Omental fat pad (tissue), 4 donors: ENCODE data around the gene RNU6-9. TPM values are rescaled to one million over a fixed set of nuclear protein-coding genes. Genes with fewer than 3 reads are reported as not detected.

Source experiments
- ATAC-seq: fragments of 150-250 bp; one replicate; pipeline ENCODE4 v1.9.1; 2016; ENCODE audit warnings: mild to moderate bottlenecking, moderate library complexity; ENCODE audit not compliant: low FRiP score
- DNase-seq: peaks from one replicate; pipeline ENCODE4 v3.0.0-alpha.2; 2019; ENCODE audit warnings: low spot score
- CTCF ChIP-seq, 3 donors: fragments of 450-650 bp; IDR thresholded peaks; one replicate each; pipeline ENCODE4 v1.5.1; 2016 to 2017; ENCODE audit warnings: antibody characterized with exemption in 3 of 3, mild to moderate bottlenecking in 3 of 3, moderate library complexity in 2 of 3
- total RNA-seq, 4 donors: library from RNA; depleted of rRNA; stranded (reverse); fragments of >200 nt; gene quantifications; one replicate each; pipeline ENCODE4 v1.1.0, GENCODE V29; 2016

Gene RNU6-9
- total RNA-seq, 4 donors from 2014 or later, result not detected

- ATAC-seq (peak; percentile 78), DNase-seq (peak; percentile 40)
- no peak for TF ChIP-seq CTCF (IDR thresholded peaks at IDR 0.05)
These were observed 32.4 kb downstream of the RNU6-9 start, which contains the start of gene ARID3A for GRCh38 chr19:925526-926322. Gene ARID3A, plus strand, starts transcription at chr19:926035. Its CDS starts 3,494 bp downstream, at chr19:929529.

GRCh38 chr19:926323-926588 is 33.0 kb downstream of the RNU6-9 start:
- no peak for TF ChIP-seq CTCF (IDR thresholded peaks at IDR 0.05)
- ATAC-seq, result no peak
- no peak for DNase-seq

- ATAC-seq, result no peak
- TF ChIP-seq CTCF (IDR thresholded peaks at IDR 0.05), result no peak
- DNase-seq, result no peak
These were observed 33.5 kb downstream of the RNU6-9 start for GRCh38 chr19:926589-927350.

- no peak for TF ChIP-seq CTCF (IDR thresholded peaks at IDR 0.05)
- no peak for DNase-seq
- ATAC-seq, result no peak
These were observed 34.1 kb downstream of the RNU6-9 start for GRCh38 chr19:927351-927779.

GRCh38 chr19:927780-928401 is 34.6 kb downstream of the RNU6-9 start:
- DNase-seq, result no peak
- no peak for ATAC-seq
- TF ChIP-seq CTCF (IDR thresholded peaks at IDR 0.05), result no peak

GRCh38 chr19:928471-929202 is 35.4 kb downstream of the RNU6-9 start:
- ATAC-seq, result no peak

More at GRCh38 chr19:928471-929202, 35.4 kb downstream of the RNU6-9 start:
- no peak for TF ChIP-seq CTCF (IDR thresholded peaks at IDR 0.05)
- no peak for DNase-seq
